ENCODE data around the gene NDUFAF7.

The NDUFAF7 gene

GRCh38 chr2:37198681-37199065, 32.8 kb upstream of the NDUFAF7 start:
- H3K4me1 ChIP-seq (ENCODE audit: insufficient read depth, low read length): peaks cover 31% of the 10 kb centered on the region
- peaks cover 5% of the 10 kb centered on the region; the same call in 1 of the 2 replicates for H4K20me1 ChIP-seq (ENCODE audit: insufficient read depth, low read length)
- H3K4me2 ChIP-seq (ENCODE audit: insufficient read depth, low read length): 0 out of 2 replicates have a peak overlapping the region, but pooled peaks have one; percentile 96
- H3K36me3 ChIP-seq (ENCODE audit: insufficient read depth, low read length): peaks cover 42% of the 10 kb centered on the region
- no peak overlapping the region; the same call in 1 of the 2 replicates for H3K9ac ChIP-seq (ENCODE audit: low read depth, low read length)
- ATAC-seq (ENCODE audit: insufficient read depth, low read depth) (no peak), DNase-seq (no peak)
- H3K79me2 ChIP-seq (ENCODE audit: insufficient read depth, low read length): peaks cover 63% of the 10 kb centered on the region
- H3K27me3 ChIP-seq (ENCODE audit: insufficient read depth, low read length, poor library complexity): no peaks in the 10 kb centered on the region
- H3K4me3 ChIP-seq (ENCODE audit: low read depth in 1 of 2, low read length in 2 of 2): no peak overlapping the region
- H3K27ac ChIP-seq (ENCODE audit: low read length): no peak overlapping the region
- TF ChIP-seq EZH2 (IDR thresholded peaks at IDR 0.05; ENCODE audit: borderline replicate concordance, low read depth, low read length, severe bottlenecking) (no peak), CTCF (IDR thresholded peaks at IDR 0.05; ENCODE audit: borderline replicate concordance, extremely low read depth, low read length, poor library complexity, severe bottlenecking) (no peak)
- H2AFZ ChIP-seq (ENCODE audit: low read depth, low read length): no peak overlapping the region
- H3K9me3 ChIP-seq (ENCODE audit: insufficient read depth, low read length, severe bottlenecking): peaks cover 3% of the 10 kb centered on the region

DNA sequence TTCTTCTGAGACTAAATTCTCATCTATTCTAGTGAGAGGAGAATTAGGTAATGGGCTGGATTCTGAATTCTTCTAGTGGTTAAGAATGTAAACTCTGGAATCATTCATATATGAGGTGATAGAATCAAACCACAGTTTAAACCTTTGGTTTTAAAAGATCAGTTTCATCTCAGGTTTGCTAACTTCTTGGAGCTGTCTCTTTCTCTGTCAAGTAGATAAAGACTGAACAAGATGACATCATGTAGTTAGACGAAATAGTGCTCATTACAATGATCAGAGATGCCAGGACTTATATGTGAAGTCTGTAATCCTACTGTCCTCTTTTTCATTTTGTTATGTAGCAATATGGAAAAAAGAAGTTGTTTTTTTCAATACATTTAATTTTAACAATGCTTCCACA, 30.2 kb upstream of the NDUFAF7 start:
- peaks cover 67% of the 10 kb centered on the region for H3K36me3 ChIP-seq (ENCODE audit: insufficient read depth, low read length)
- TF ChIP-seq CTCF (IDR thresholded peaks at IDR 0.05; ENCODE audit: borderline replicate concordance, extremely low read depth, low read length, poor library complexity, severe bottlenecking): no peak
- no peak for TF ChIP-seq EZH2 (IDR thresholded peaks at IDR 0.05; ENCODE audit: borderline replicate concordance, low read depth, low read length, severe bottlenecking)
- H3K9me3 ChIP-seq (ENCODE audit: insufficient read depth, low read length, severe bottlenecking): peaks cover 6% of the 10 kb centered on the region
- no peak overlapping the region for H3K9ac ChIP-seq (ENCODE audit: low read depth, low read length)
- no peak overlapping the region for H2AFZ ChIP-seq (ENCODE audit: low read depth, low read length)
- peaks cover 25% of the 10 kb centered on the region for H3K4me1 ChIP-seq (ENCODE audit: insufficient read depth, low read length)
- H3K27me3 ChIP-seq (ENCODE audit: insufficient read depth, low read length, poor library complexity): no peaks in the 10 kb centered on the region
- peaks cover 7% of the 10 kb centered on the region; the same call in 1 of the 2 replicates for H4K20me1 ChIP-seq (ENCODE audit: insufficient read depth, low read length)
- peaks cover 84% of the 10 kb centered on the region for H3K79me2 ChIP-seq (ENCODE audit: insufficient read depth, low read length)
- no peak overlapping the region for H3K4me2 ChIP-seq (ENCODE audit: insufficient read depth, low read length)
- no peak overlapping the region for H3K4me3 ChIP-seq (ENCODE audit: low read depth in 1 of 2, low read length in 2 of 2)
- ATAC-seq (ENCODE audit: insufficient read depth, low read depth) (no peak), DNase-seq (no peak)
- no peak overlapping the region for H3K27ac ChIP-seq (ENCODE audit: low read length)

DNA sequence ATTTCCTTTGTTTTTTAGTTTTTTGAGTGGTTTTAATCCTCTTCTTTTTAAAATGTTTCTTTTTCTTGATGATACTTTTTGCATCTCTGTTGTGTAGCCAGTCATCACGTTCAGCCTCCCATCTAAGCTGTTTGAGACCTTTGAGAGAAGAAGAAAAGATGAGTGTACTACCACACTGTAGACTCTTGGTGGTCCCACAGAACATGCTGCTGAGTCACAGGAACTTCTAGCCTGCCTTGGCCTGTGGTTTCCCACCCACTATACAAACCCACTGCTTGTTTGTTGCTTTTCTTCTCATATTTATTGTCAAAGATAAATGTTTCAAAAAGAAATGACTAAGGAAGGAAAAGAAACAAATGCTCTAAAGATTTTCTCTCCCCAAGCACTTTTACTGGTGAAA, 29.7 kb upstream of the NDUFAF7 start:
- Histone ChIP-seq H3K27me3 (ENCODE audit: insufficient read depth, low read length, poor library complexity) (no peaks in the 10 kb centered on the region), H3K9me3 (ENCODE audit: insufficient read depth, low read length, severe bottlenecking) (peaks cover 6% of the 10 kb centered on the region), H3K79me2 (ENCODE audit: insufficient read depth, low read length) (peaks cover 84% of the 10 kb centered on the region), H3K4me3 (ENCODE audit: low read depth in 1 of 2, low read length in 2 of 2) (no peak overlapping the region), H3K4me1 (ENCODE audit: insufficient read depth, low read length) (peaks cover 24% of the 10 kb centered on the region), H3K36me3 (ENCODE audit: insufficient read depth, low read length) (peaks cover 73% of the 10 kb centered on the region), H3K27ac (ENCODE audit: low read length) (no peak overlapping the region), H3K4me2 (ENCODE audit: insufficient read depth, low read length) (no peak overlapping the region), H3K9ac (ENCODE audit: low read depth, low read length) (no peak overlapping the region), H4K20me1 (ENCODE audit: insufficient read depth, low read length) (peaks cover 7% of the 10 kb centered on the region; the same call in 1 of the 2 replicates), H2AFZ (ENCODE audit: low read depth, low read length) (no peak overlapping the region)
- ATAC-seq (ENCODE audit: insufficient read depth, low read depth): peak; percentile 84
- TF ChIP-seq CTCF (IDR thresholded peaks at IDR 0.05; ENCODE audit: borderline replicate concordance, extremely low read depth, low read length, poor library complexity, severe bottlenecking) (peak; percentile 37), EZH2 (IDR thresholded peaks at IDR 0.05; ENCODE audit: borderline replicate concordance, low read depth, low read length, severe bottlenecking) (no peak)
- DNase-seq: peak; percentile 59
